K562 (cell line): Measurements from ENCODE around the gene RALGPS1. TPM values are rescaled to one million over a fixed set of nuclear protein-coding genes. Genes with fewer than 3 reads are reported as not detected.

Source experiments
- ATAC-seq: fragments of 200-7000 bp; cut with Tn5 transposase; 3 replicates; pipeline ENCODE4 v1.9.1; 2020; ENCODE audit warnings: moderate library complexity
- BruUV-seq: library from RNA; stranded (reverse); fragments of 400-500 nt; replicated peaks from 2 replicates; lab custom pipeline; 2021; lab: Mats Ljungman, UMichigan
- CTCF ChIA-PET: fragments of 300-600 bp; formaldehyde crosslinking; extraction: SDS; loops from one replicate; lab custom pipeline; 2021; ENCODE audit warnings: low intra/inter-chr PET ratio; lab: Yijun Ruan, JAX
- POLR2A ChIA-PET: fragments of 300-600, 350-650 bp; sonication (Branson Sonifier 250); formaldehyde crosslinking; extraction: SDS; loops from one replicate; lab custom pipeline; 2021; ENCODE audit warnings: antibody characterized with exemption, inconsistent platforms; lab: Yijun Ruan, JAX
- DNase-seq, 4 experiments: peaks; one replicate each; pipeline versions ENCODE4 v3.0.0 to v3.0.0-alpha.2; 2011 to 2018; ENCODE audit warnings: low spot score in 3 of 4, mixed read lengths in 3 of 4; ENCODE audit errors: extremely low read depth in 1 of 4
- FAIRE-seq: peaks from 2 replicates; lab custom pipeline; 2011; peaks lifted over from hg19 to GRCh38; lab: Jason Lieb, UNC
- H2AFZ ChIP-seq: 2 replicates; pipeline ENCODE4 v1.6.0; 2011; ENCODE audit warnings: low read depth, low read length, control low read depth, inconsistent platforms
- H3K27ac ChIP-seq: fragments of 200-600 bp; 3 replicates; pipeline ENCODE4 v1.8.0; 2011; ENCODE audit warnings: low read depth, mild to moderate bottlenecking, control low read depth, inconsistent platforms, low read length, moderate library complexity, mixed read lengths; ENCODE audit errors: extremely low read depth
- H3K27me3 ChIP-seq, 2 experiments: fragments of 300-600 bp in 1 of 2; 2 replicates in 1 of 2; 3 replicates in 1 of 2; pipeline versions ENCODE4 v1.6.0 to v1.8.0; 2011; ENCODE audit warnings: inconsistent platforms in 2 of 2, low read length in 2 of 2, mild to moderate bottlenecking in 1 of 2, mixed read lengths in 1 of 2, moderate library complexity in 1 of 2; ENCODE audit not compliant: control insufficient read depth in 2 of 2, insufficient read depth in 2 of 2
- H3K36me3 ChIP-seq: fragments of 300-600 bp; 3 replicates; pipeline ENCODE4 v1.8.0; 2011; ENCODE audit warnings: mild to moderate bottlenecking, low read length, inconsistent platforms; ENCODE audit not compliant: control insufficient read depth, insufficient read depth
- H3K4me1 ChIP-seq, 2 experiments: fragments of 200-600 bp in 1 of 2; replicated peaks in 1 of 2; 2 replicates in 1 of 2; 3 replicates in 1 of 2; pipeline versions ENCODE4 v1.5.1 to v1.8.0; 2011; ENCODE audit warnings: inconsistent platforms in 2 of 2, low read length in 2 of 2, mild to moderate bottlenecking in 1 of 2, mixed read lengths in 1 of 2, moderate library complexity in 1 of 2; ENCODE audit not compliant: control insufficient read depth in 2 of 2, insufficient read depth in 2 of 2
- H3K4me2 ChIP-seq: 2 replicates; pipeline ENCODE4 v1.6.1; 2011; ENCODE audit warnings: low read length, control low read depth, inconsistent platforms, mixed read lengths; ENCODE audit not compliant: insufficient read depth
- H3K4me3 ChIP-seq: fragments of 200-600 bp; sonication (generic), shearing (Covaris generic); 2 replicates; pipeline ENCODE4 v1.5.1; 2016; ENCODE audit warnings: control low read depth, inconsistent platforms
- H3K79me2 ChIP-seq: fragments of 200-600 bp; 3 replicates; pipeline ENCODE4 v1.8.0; 2011; ENCODE audit warnings: low read length, inconsistent platforms; ENCODE audit not compliant: control insufficient read depth, insufficient read depth
- H3K9ac ChIP-seq, 2 experiments: 2 replicates each; pipeline versions ENCODE4 v1.6.0 to v1.6.1; 2011; ENCODE audit warnings: low read depth in 2 of 2, low read length in 2 of 2, control low read depth in 1 of 2, inconsistent platforms in 1 of 2, mild to moderate bottlenecking in 1 of 2, mixed read lengths in 1 of 2; ENCODE audit not compliant: insufficient read depth in 1 of 2
- H3K9me1 ChIP-seq: one replicate; pipeline ENCODE4 v1.6.0; 2011; ENCODE audit warnings: inconsistent platforms, mild to moderate bottlenecking, low read length, moderate library complexity; ENCODE audit not compliant: control insufficient read depth, insufficient read depth
- H3K9me3 ChIP-seq: replicated peaks from 2 replicates; pipeline ENCODE4 v1.5.1; 2011; ENCODE audit warnings: low read depth, low read length, inconsistent platforms; ENCODE audit not compliant: control insufficient read depth, insufficient read depth
- H4K20me1 ChIP-seq: replicated peaks from 2 replicates; pipeline ENCODE4 v1.6.1; 2011; ENCODE audit warnings: low read length, inconsistent platforms, mixed read lengths; ENCODE audit not compliant: control insufficient read depth, insufficient read depth
- ARID1B ChIP-seq: fragments of 450-650 bp; IDR thresholded peaks from 2 replicates; pipeline ENCODE4 v1.6.1; 2016; ENCODE audit warnings: antibody characterized with exemption, mild to moderate bottlenecking, inconsistent platforms
- ELF1 ChIP-seq: fragments of 200-800 bp; sonication (Bioruptor generic); IDR thresholded peaks from 2 replicates; pipeline ENCODE4 v1.6.1; 2016; ENCODE audit warnings: missing genetic modification characterization, missing compliant biosample characterization
- HNRNPL ChIP-seq: fragments of 200-400 bp; formaldehyde crosslinking; IDR thresholded peaks from 2 replicates; pipeline ENCODE4 v1.6.1; 2017; ENCODE audit warnings: low read depth, mild to moderate bottlenecking, low read length
- MYNN ChIP-seq, 2 experiments: sonication (generic); formaldehyde crosslinking in 1 of 2; IDR thresholded peaks; 2 replicates each; pipeline versions ENCODE4 v1.5.0 to v1.6.1; 2016 to 2020; ENCODE audit warnings: antibody characterized with exemption in 1 of 2, missing genetic modification reagents in 1 of 2
- NFATC3 ChIP-seq: fragments of 450-650 bp; IDR thresholded peaks from 2 replicates; pipeline ENCODE4 v1.6.1; 2017; ENCODE audit warnings: mild to moderate bottlenecking
- ZNF436 ChIP-seq: fragments of 250-450, 450-650 bp; sonication (Bioruptor Pico); formaldehyde crosslinking; IDR thresholded peaks from 2 replicates; pipeline ENCODE4 v1.7.0; 2020; ENCODE audit warnings: mild to moderate bottlenecking
- ZNF639 ChIP-seq, 2 experiments: fragments of 200-800 bp in 1 of 2; sonication (Bioruptor generic) in 1 of 2; sonication (generic) in 1 of 2; formaldehyde crosslinking in 1 of 2; IDR thresholded peaks in 1 of 2; conservative IDR thresholded peaks in 1 of 2; 2 replicates each; pipeline versions ENCODE4 v1.5.0 to v1.6.1; 2016 to 2020; ENCODE audit warnings: missing compliant biosample characterization in 1 of 2, missing genetic modification characterization in 1 of 2, missing genetic modification reagents in 1 of 2
- ZNF644 ChIP-seq: fragments of 200-800 bp; sonication (Bioruptor generic); IDR thresholded peaks from 2 replicates; pipeline ENCODE4 v1.6.1; 2016; ENCODE audit warnings: low read depth, missing genetic modification characterization, missing compliant biosample characterization
- WGBS: fragments of 100-300 bp; shearing (Covaris generic); methylation state at CpG from one replicate; pipeline ENCODE4 v1.1.6; 2016; ENCODE audit warnings: low coverage, mixed read lengths; ENCODE audit not compliant: insufficient coverage; ENCODE audit errors: missing lambda C conversion rate; 5-methylcytosine and 5-hydroxymethylcytosine counted together
- in situ Hi-C: fragments of 300-500 bp; cut with MboI; formaldehyde crosslinking; loops from 4 replicates; pipeline ENCODE4 v1.15.0; 2018; ENCODE audit warnings: inconsistent platforms, mixed read lengths
- intact Hi-C: fragments of 100-400 bp; cut with micrococcal nuclease; formaldehyde crosslinking; loops from 2 replicates; pipeline ENCODE4 v1.14.2; 2022
- polyA plus RNA-seq, 8 experiments: library from polyadenylated mRNA; depleted of rRNA in 4 of 8; stranded (reverse) in 5 of 8; unstranded in 3 of 8; fragments of >200 nt; fragmentation: Nextera tagmentation in 2 of 8; fragmentation: Illumina TruSeq in 1 of 8; extraction: Ambion mirVana in 2 of 8; extraction: Trizol in 1 of 8; gene quantifications; 2 replicates each; pipeline versions ENCODE4 v1.2.1 to v1.2.3, GENCODE V29; 2011 to 2014; ENCODE audit warnings: inconsistent platforms in 1 of 8, missing spikeins in 1 of 8
- total RNA-seq, 7 experiments: library from RNA; depleted of rRNA in 6 of 7; stranded (reverse); fragments of >200 nt in 6 of 7; fragmentation: Illumina TruSeq in 2 of 7; extraction: Trizol in 2 of 7; gene quantifications; 2 replicates each; pipeline versions ENCODE4 v1.2.1 to v1.2.3, GENCODE V29; 2011 to 2021; ENCODE audit warnings: low replicate concordance in 1 of 7

RALGPS1 gene
- total and polyA plus RNA-seq, 9 of the 15 experiments (the other 6 are each of a cell fraction or from before 2014, with no cell fraction given): 0.04 to 2.6 (median 1.5) TPM

GRCh38 chr9:127090341-127090985, 175.9 kb downstream of the RALGPS1 start:
- Histone ChIP-seq H3K36me3 (no peaks in the 10 kb centered on the region), H3K27ac (no peak overlapping the region), H2AFZ (no peak overlapping the region), H3K9ac (no peak overlapping the region), H3K27me3 (peaks cover 47 to 77% of the 10 kb centered on the region in 2 experiments), H3K9me1 (peaks cover 4% of the 10 kb centered on the region), H3K4me3 (no peak overlapping the region), H3K9me3 (no peaks in the 10 kb centered on the region), H4K20me1 (peaks cover 22% of the 10 kb centered on the region), H3K4me1 (no peaks in the 10 kb centered on the region), H3K4me2 (no peak overlapping the region), H3K79me2 (no peaks in the 10 kb centered on the region)
- TF ChIP-seq ZNF644 (no peak), ARID1B (no peak), HNRNPL (no peak)
- intact Hi-C loops: no loop called here
- ATAC-seq (no peak), DNase-seq (no peak), FAIRE-seq (no peak)
- no TSS peak for BruUV-seq
- WGBS: 9% methylated on average over 6 of the region's 6 CpGs
- in situ Hi-C loops: no loop called here
- ChIA-PET POLR2A (interaction anchor here (1.2 kb wide), 1 partner anchor 102 kb away, joined by 3 read pairs; no protein-coding TSS in a partner anchor), CTCF (no interaction called here)

GRCh38 chr9:127091526-127091925, 176.9 kb downstream of the RALGPS1 start:
- H3K4me1 ChIP-seq: no peaks in the 10 kb centered on the region; a peak in 1 of 5 replicates
- no peak for DNase-seq
- H3K79me2 ChIP-seq: no peaks in the 10 kb centered on the region
- H3K27me3 ChIP-seq: peaks cover 45 to 87% of the 10 kb centered on the region in 2 experiments
- no TSS peak for BruUV-seq
- peaks cover 4% of the 10 kb centered on the region for H3K9me1 ChIP-seq
- no peak overlapping the region for H3K27ac ChIP-seq
- intact Hi-C loops: no loop called here
- H3K4me2 ChIP-seq: no peak overlapping the region
- no peaks in the 10 kb centered on the region for H3K9me3 ChIP-seq
- H3K36me3 ChIP-seq: no peaks in the 10 kb centered on the region
- 15% methylated on average over 13 of the region's 13 CpGs for WGBS
- H3K9ac ChIP-seq: no peak overlapping the region
- FAIRE-seq: no peak
- H3K4me3 ChIP-seq: no peak overlapping the region
- POLR2A ChIA-PET: no interaction called here
- peaks cover 22% of the 10 kb centered on the region for H4K20me1 ChIP-seq
- H2AFZ ChIP-seq: no peak overlapping the region
- CTCF ChIA-PET: no interaction called here
- ATAC-seq: no peak
- no peak for TF ChIP-seq MYNN (IDR thresholded peaks at IDR 0.05)
- no peak for TF ChIP-seq MYNN (CRISPR knock-in tag; IDR thresholded peaks at IDR 0.05)
- TF ChIP-seq ELF1 (tag): no peak
- no peak for TF ChIP-seq ZNF436 (CRISPR knock-in tag)
- TF ChIP-seq ZNF639 (CRISPR knock-in tag; conservative IDR thresholded peaks at IDR 0.05 in 1 of 2, IDR thresholded peaks at IDR 0.05 in 1 of 2): no peak
- no peak for TF ChIP-seq NFATC3
- in situ Hi-C loops: no loop called here
